ENCODE data around the gene PDCL2.

The PDCL2 gene

GRCh38 chr4:55534306-55534705, 57.7 kb downstream of the PDCL2 start:
- no peak for DNase-seq

- DNase-seq: no peak
Observed at GRCh38 chr4:55530691-55531090, 61.4 kb downstream of the PDCL2 start.

- no peak for DNase-seq
Observed at GRCh38 chr4:55530167-55530566, 61.9 kb downstream of the PDCL2 start.

- no peak for DNase-seq
Observed at GRCh38 chr4:55528491-55528890, 63.6 kb downstream of the PDCL2 start.

GRCh38 chr4:55524844-55525571, 67.0 kb downstream of the PDCL2 start:
- peak; percentile 44 for DNase-seq

GRCh38 chr4:55518442-55518841, 73.6 kb downstream of the PDCL2 start:
- no peak for DNase-seq

- no peak for DNase-seq
Observed at GRCh38 chr4:55517526-55518229, 74.4 kb downstream of the PDCL2 start.

- DNase-seq: peak; percentile 27
Observed at GRCh38 chr4:55512922-55513571, 79.0 kb downstream of the PDCL2 start.

GRCh38 chr4:55512077-55512476, 80.0 kb downstream of the PDCL2 start:
- no peak for DNase-seq

GRCh38 chr4:55510685-55511084, 81.4 kb downstream of the PDCL2 start:
- no peak for DNase-seq

GRCh38 chr4:55509266-55509665, 82.8 kb downstream of the PDCL2 start:
- DNase-seq: peak; percentile 8

GRCh38 chr4:55507612-55508011, 84.4 kb downstream of the PDCL2 start:
- no peak for DNase-seq

Measured in fibroblast of upper back skin (primary cell).